ENCODE data around the gene PIK3R5.

DNA sequence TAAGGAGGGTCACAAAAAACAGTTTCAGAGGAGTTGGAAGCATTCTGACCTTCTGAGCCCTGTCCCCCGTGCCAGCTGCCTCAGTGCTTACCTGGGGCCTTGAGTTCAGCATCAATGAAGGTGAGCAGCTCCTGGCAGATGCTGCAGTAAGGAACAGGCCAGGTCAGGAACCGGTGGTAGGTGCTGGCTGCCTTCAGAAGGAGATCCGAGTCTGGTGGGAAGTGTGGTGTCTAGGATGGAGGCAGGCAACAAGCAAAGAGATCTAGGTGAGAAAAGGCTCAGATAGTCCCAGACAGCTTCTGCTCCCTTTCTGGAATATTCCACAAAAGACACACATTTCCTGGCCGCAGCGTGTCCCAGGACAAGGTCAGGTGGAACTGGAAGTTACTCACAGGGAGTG lies 60.8 kb downstream of the PIK3R5 start:
- TF ChIP-seq, protein P1, sequence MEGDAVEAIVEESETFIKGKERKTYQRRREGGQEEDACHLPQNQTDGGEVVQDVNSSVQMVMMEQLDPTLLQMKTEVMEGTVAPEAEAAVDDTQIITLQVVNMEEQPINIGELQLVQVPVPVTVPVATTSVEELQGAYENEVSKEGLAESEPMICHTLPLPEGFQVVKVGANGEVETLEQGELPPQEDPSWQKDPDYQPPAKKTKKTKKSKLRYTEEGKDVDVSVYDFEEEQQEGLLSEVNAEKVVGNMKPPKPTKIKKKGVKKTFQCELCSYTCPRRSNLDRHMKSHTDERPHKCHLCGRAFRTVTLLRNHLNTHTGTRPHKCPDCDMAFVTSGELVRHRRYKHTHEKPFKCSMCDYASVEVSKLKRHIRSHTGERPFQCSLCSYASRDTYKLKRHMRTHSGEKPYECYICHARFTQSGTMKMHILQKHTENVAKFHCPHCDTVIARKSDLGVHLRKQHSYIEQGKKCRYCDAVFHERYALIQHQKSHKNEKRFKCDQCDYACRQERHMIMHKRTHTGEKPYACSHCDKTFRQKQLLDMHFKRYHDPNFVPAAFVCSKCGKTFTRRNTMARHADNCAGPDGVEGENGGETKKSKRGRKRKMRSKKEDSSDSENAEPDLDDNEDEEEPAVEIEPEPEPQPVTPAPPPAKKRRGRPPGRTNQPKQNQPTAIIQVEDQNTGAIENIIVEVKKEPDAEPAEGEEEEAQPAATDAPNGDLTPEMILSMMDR (IDR thresholded peaks at IDR 0.05), result no peak
- no peak for TF ChIP-seq POLR2A (IDR thresholded peaks at IDR 0.05)

Data from heart left ventricle (tissue), 13 donors.